ENCODE measurements around the gene GBA2.

GBA2 gene

DNA sequence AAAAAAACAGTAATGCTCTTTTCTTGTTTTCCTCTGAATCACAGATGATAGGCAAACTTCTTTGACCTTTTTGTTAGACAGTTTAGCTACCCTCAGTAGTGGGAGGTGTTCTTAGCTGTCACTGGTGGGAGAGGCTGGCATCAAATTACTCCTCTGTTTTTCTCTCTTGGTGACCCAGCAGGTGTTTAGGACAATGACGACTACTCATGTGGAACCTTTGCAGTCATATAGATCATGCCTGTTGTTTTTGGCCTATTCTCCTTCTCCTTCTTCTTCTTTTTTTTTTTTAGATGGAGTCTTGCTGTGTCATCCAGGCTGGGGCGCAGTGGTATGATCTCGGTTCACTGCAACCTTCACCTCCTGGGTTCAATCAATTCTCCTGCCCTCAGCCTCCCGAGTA, 27.0 kb upstream of the GBA2 start:
- TF ChIP-seq, protein P1, sequence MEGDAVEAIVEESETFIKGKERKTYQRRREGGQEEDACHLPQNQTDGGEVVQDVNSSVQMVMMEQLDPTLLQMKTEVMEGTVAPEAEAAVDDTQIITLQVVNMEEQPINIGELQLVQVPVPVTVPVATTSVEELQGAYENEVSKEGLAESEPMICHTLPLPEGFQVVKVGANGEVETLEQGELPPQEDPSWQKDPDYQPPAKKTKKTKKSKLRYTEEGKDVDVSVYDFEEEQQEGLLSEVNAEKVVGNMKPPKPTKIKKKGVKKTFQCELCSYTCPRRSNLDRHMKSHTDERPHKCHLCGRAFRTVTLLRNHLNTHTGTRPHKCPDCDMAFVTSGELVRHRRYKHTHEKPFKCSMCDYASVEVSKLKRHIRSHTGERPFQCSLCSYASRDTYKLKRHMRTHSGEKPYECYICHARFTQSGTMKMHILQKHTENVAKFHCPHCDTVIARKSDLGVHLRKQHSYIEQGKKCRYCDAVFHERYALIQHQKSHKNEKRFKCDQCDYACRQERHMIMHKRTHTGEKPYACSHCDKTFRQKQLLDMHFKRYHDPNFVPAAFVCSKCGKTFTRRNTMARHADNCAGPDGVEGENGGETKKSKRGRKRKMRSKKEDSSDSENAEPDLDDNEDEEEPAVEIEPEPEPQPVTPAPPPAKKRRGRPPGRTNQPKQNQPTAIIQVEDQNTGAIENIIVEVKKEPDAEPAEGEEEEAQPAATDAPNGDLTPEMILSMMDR (conservative IDR thresholded peaks at IDR 0.05): no peak
- H3K27ac ChIP-seq: no peak overlapping the region

DNA sequence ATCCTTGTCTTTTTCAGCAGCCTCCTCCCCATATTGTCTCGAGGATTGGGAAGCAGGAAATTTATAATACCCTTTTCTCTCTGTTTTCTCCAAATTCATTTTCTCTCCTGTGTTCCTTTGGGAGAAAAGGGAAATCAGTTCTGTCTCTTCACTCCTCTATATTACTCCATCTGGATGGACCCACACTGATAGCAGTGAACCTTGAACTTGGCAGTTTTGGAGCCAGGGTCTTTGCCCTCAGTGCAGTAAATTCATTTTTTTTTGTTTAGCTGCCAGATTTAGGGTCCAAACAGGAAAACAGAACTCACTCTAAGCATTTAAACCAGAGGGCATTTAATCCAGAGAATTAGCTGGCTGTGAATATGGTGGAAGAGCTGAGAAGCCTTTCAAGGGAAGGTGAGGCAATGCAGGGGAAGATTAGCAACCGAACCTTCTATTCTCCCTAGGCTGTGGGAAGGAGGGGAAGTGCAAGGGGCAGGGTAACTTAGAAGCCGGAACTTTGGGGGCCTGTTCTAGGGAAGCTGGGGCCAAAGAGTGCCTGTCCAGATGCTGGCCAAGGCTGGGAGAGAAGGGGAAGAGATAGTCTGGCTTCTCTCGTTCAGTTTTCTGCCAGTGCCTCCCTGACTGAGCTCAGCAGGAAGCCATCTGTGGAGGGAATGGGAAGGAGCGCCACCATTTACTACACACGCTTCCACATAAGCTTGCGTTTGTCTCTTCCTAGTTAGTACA, 26.0 kb upstream of the GBA2 start:
- H3K27ac ChIP-seq: no peak overlapping the region
- TF ChIP-seq, protein P1 (conservative IDR thresholded peaks at IDR 0.05): no peak

DNA sequence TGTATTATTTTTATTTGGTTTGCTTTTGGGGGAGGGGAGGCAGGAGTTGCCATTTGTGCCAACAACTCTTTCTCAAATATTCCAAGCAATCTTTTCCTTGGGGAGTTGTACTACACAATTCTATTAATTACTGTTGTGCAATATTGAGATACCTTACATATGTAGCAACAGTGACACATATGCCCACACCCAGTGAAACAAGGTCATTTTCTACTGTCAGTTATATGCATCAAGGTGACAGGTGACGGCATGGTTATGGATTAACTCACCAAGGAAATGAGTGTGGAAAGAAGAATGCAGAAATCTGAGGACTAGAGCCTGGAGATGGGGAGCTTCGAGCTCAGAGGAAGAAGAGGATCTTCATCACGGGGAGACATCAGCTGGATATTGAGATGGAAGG, 22.9 kb upstream of the GBA2 start:
- peak overlapping the region; percentile 59 for H3K27ac ChIP-seq
- TF ChIP-seq, protein P1 (conservative IDR thresholded peaks at IDR 0.05): no peak

DNA sequence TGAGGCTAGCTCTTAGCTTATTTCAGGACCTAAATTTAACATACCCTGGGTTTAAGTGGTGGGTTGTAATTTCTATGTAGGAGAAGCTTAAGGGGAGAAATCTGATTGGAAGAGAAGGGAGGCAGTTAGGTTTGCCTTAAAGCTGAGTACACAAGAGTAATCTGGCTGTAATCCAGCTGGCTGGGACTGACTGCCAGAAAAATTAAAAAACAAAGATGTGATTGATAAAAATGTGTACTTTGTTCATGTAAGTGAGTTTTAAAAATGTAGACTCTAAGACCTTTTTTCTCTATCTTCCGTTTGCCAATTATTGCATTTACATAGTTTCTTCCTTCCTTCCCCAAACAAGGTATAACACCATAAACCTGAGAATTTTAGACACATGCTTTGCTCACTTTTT, 22.5 kb upstream of the GBA2 start:
- peak overlapping the region; percentile 59 for H3K27ac ChIP-seq
- TF ChIP-seq, protein P1 (conservative IDR thresholded peaks at IDR 0.05): no peak

DNA sequence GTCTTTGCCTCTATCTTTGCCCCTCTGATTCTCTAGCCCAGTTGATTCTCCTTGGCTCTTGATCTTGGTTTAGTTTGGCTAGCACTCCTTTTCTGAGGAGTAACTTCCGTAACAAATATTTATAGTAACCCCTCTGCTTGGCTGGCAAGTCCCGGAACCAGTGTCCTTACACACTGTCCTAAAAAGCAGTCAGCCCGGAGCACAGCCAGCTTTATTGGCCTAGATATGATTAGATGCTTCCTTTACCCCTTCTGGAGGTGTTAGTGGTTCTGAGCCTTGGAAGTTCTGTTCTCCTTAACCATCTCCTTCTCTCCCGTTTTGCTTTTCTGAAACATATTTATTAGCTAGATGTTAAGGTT, 22.0 kb upstream of the GBA2 start:
- TF ChIP-seq, protein P1 (conservative IDR thresholded peaks at IDR 0.05): no peak
- H3K27ac ChIP-seq: peak overlapping the region; percentile 59

DNA sequence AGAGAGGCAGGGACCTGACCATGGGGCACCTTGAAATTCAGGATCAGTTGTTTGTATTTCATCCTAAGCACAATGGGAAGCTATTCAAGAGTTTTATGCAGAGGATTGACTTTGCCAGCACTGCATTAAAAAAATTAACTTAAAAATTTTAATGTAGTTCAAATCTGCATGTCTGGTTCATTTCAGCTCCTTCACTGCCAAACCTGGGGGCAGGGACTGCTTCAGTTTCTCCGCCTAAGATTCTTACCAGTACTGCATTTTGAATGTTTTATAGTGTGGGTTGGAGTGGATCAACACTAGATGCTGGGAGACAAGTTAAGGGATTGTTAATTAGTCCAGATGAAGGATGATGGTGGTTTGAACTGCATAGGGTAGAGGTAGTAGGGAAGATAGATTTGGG, 20.7 kb upstream of the GBA2 start:
- H3K27ac ChIP-seq: no peak overlapping the region
- TF ChIP-seq, protein P1 (conservative IDR thresholded peaks at IDR 0.05): no peak

DNA sequence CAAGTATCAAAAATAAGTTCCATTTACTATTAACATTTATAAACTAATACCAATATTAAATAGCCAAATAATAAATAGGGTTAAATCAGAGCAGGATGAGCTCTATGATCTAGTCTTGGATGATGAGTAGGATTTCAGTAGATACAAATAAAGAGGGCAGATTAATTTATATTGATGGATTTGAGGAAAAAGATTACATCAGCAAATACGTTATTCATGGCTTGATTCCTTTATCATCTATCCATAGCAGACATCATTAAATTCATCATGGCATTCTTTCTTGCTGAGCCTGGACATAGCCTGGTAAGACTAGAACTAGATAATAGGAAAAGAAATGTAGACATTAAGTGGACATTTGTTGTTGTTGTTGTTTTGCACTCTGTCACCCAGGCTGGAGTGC, 18.4 kb upstream of the GBA2 start:
- no peak overlapping the region for H3K27ac ChIP-seq
- TF ChIP-seq, protein P1 (conservative IDR thresholded peaks at IDR 0.05): no peak

Measured in VCaP (cell line).